HG03378 (cell line): Measurements from ENCODE around the gene PLPP1.

ENCODE experiments used
- ATAC-seq: cut with Tn5 transposase; IDR thresholded peaks from one replicate; pipeline ENCODE4 v1.9.1; 2021; ENCODE audit warnings: mild to moderate bottlenecking, moderate library complexity; ENCODE audit not compliant: unreplicated experiment

The PLPP1 gene

DNA sequence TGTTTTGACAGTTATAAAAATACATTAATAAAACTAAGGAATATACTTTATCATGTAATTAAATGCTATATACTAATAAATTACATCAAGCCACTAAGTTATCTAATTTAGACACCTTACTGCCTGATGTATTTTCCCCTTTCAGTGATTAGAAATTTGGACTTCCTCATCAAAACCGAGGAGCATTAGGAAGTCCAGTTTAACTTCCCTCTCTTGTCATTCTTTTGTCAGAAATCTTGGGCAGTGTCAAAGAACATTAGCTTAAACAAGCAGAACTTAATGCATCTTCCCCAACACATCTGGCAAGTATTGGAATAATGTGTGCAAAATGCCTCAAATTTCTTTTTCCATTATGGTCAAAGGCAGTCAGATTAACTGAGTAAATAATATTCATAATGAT, 81.6 kb downstream of the PLPP1 start:
- no peak for ATAC-seq

DNA sequence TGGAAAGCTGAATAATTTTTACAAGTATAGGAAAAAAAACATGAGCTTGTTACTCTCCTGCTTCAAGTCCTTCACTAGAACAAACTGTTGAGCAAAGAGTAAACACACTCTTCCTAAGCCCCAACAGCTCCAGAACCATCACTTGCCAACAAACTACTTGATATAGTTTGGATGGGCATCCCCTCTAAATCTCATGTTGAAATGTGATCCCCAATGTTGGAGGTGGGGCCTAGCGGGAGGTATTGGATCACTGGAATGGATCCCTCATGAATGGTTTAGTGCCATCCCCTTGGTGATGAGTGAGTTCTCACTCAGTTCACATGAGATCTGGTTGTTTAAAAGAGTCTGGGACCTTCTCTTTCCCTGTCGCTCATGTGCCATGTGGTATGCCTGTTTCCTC, 82.8 kb downstream of the PLPP1 start:
- ATAC-seq = no peak

DNA sequence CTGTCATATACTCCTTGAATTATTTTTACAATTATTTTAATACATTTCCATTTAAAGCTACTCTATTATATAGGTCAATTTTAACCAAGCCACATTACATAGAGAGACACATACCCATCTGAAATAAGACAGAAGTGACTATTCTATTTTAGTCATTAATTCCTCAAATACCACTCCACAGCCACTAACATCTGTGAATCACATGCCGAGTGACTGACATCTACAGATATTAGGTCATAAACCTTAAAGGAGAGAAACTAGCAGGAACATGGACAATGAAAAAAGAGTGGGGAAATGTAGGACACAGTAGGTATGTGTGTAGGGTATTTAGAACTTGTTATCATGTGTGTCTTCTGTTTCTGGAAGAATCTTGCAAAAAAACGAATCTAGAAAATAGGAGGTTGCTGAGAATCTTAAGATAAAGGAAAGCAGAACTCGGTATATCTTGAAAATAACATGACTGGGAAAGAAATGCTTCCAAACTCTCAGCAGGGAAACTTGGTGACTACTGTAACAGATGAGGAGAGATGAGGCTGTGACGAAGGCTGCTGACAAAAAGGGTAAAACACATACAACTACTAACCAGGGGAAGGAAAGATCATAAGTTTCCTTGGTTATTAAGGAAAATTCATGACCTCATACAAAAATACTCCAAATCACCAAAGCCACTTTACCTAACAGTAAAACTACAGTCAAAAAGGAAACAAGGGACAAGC, 84.6 kb downstream of the PLPP1 start:
- no peak for ATAC-seq

GRCh38 chr5:55446640-55447351, 88.0 kb downstream of the PLPP1 start:
- ATAC-seq = no peak

DNA sequence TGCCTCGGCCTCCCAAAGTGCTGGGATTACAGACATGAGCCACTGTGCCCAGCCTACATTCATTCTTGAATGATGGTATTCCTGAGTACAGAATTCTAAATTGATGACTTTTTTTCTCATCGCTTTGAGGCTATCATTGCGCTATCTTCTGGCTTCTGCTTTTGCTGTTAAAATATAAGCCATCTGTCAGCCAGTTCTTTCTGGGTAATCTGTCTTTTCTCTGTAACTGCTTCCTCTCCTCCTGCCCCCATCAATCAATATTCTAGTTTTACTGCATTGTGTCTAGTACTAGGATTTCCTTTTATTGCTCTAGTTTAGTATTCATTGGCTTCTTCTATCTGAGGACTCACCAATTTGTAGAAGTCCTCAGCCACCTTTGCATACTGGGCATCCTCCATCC, 89.0 kb downstream of the PLPP1 start:
- ATAC-seq = no peak

- ATAC-seq = no peak
Measured at GRCh38 chr5:55441954-55442353, 92.8 kb downstream of the PLPP1 start.

- ATAC-seq = no peak
Measured at GRCh38 chr5:55441107-55441771, 93.5 kb downstream of the PLPP1 start.

- ATAC-seq = no peak
Measured at GRCh38 chr5:55440188-55440646, 94.5 kb downstream of the PLPP1 start.

DNA sequence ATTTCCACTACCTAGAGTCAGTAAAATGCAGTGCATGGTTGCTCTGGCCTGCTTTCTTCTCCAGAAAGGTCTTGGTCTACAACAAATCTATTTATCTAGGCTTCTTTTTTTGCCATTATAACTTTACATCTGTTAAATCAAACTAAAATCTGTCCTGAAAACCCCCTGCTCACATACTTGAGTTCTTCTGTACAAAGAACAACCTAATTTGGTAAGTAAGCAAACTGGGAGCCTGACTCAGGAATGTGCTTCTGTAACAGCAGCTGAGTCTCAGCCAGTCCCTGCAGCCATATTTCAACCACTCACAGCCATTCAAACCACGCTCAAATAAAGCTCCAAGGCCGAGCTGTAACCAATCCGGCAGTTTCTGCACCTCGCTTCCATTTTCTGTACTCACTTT, 95.8 kb downstream of the PLPP1 start:
- no peak for ATAC-seq

GRCh38 chr5:55437859-55438206, 96.9 kb downstream of the PLPP1 start:
- no peak for ATAC-seq

- ATAC-seq = no peak
Measured at GRCh38 chr5:55437452-55437851, 97.3 kb downstream of the PLPP1 start.

GRCh38 chr5:55432549-55432948, 102.2 kb downstream of the PLPP1 start:
- no peak for ATAC-seq

DNA sequence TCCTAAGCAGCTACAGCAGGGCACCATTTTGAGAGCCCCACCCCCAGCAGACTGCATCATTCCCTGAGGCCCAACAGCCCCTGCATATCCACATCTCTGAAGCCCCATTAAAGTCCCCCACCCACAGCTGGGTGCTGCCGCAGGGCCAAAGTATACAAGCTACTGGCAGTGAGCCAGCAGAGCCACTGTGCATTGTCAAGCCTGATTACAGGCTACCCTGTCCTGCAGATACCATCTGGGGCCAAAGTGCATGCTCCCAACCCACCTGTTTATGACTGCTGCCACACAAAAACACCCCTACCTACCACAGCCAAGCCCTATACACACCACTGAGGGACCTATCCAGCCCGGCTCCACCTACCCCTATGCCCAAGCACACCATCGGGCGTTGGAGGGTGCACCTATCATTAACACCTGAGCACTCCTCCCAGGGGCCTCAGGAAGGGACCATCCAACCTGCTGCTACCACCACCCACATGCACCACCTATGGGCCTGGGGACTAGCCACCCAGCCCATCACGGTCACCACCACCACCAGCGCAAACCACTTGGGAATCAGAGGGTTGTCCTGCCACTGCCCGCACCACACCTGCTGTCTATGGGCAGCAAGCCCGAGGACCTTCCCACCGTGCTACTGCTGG, 105.0 kb downstream of the PLPP1 start:
- ATAC-seq = no peak

DNA sequence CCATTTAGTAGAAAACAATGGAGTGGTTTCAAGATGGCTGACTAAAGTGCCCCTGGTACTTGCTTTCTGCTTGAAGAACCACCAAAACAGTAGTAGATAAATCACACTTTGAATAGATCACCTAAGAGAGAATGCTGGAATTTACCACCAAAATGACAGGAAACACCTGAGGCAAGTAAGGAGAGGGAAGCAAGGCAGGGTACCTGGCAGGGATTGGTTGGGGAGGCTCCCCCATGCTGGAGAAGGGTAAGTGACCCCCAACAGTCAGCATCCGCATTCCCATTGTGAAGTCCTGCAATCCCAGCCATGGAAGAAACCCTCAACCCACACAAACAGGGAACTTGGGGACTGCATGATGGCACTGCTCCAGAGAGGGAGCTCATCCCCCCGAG, 105.5 kb downstream of the PLPP1 start:
- no peak for ATAC-seq

GRCh38 chr5:55427157-55427556, 107.6 kb downstream of the PLPP1 start:
- ATAC-seq = no peak

GRCh38 chr5:55426455-55426854, 108.3 kb downstream of the PLPP1 start:
- no peak for ATAC-seq

DNA sequence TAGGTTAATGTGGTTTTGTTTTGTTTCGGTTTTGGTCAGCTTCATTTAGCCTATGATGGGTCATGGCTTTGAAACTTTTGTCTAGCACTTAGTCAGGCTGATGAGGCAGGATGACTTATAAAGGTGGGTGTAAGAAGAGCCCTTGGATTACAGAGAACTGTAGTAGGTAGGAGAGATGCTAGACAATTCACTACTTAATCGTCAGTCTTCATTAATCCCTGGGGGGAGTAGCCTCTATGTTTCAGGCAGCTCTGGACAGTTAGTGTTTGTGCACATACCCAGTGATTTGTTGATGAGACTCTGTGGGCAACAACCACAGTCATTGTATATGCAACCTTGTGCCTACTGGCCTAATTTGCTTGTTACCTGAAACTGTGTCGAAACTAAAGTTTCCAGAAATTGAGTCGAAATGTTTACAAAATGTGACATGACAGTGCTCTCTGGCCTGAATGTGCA, 113.7 kb downstream of the PLPP1 start:
- ATAC-seq = peak; percentile 94

DNA sequence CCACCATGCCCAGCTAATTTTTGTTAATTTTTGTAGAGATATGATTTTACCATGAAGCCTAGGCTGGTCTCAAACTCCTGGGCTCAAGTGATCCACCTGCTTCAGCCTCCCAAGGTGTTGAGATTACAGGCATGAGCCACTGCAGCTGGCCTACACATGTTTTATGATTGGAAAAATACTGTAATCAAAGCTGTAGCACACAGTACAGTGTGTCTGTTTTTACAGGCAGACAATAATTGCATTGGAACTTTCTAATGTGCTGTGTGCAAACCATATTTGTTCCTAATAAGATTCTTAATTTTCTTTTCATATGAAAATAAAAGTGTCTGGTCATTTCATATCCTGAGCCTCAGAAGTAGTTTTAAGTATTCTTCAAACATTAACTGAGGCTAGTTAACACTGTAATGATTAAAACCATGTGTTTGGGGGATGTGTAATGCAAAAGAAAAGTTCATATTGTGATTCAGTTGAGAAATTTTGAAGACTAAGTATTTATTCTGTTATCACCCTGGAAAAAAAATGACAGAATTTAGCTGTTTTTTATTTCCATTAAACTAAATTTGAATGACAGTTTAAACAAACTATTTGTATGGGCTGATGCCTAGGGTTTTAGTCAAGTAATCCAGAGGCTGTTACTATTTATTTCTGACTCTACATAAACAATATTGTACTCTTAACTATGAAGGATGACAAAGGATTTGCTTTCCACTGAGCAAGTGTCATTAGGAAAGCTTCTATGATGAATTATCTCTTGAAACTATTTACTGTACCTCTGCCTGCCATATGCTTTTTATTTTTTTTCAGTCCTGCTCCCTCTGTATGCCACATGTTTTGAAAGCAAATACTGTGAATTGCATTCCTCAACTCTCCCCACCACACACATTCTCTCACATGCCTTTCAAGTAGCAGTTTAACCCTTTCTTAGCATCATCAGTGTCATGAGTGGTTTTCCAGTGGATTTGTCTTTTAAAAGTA, 115.5 kb downstream of the PLPP1 start:
- ATAC-seq = no peak

- no peak for ATAC-seq
Measured at GRCh38 chr5:55416306-55416705, 118.5 kb downstream of the PLPP1 start.

DNA sequence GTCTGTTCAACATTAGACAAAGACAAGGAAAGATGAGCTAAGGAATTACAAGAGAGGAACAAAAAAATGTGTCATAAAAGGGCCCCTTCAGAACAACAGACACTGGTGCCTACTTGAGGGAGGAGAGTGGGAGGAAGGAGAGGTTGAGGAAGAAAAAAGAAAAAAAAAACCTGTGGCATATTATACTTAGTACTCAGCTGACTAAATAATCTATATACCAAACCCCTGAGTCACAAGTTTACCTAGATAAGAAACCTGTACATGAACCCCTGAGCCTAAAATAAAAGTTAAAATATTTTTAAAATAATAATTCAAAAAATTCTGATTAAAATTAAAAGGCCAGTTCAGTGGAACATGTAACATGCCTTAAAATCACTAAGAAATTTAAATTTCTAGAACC, 119.7 kb downstream of the PLPP1 start:
- no peak for ATAC-seq
